Measurements from ENCODE around the gene PDS5A.
"Not testable (repeated sequence)": the region's sequence is repeated elsewhere in the genome, so short reads cannot be mapped to it uniquely, and the experiment has no call there.

Gene PDS5A

DNA sequence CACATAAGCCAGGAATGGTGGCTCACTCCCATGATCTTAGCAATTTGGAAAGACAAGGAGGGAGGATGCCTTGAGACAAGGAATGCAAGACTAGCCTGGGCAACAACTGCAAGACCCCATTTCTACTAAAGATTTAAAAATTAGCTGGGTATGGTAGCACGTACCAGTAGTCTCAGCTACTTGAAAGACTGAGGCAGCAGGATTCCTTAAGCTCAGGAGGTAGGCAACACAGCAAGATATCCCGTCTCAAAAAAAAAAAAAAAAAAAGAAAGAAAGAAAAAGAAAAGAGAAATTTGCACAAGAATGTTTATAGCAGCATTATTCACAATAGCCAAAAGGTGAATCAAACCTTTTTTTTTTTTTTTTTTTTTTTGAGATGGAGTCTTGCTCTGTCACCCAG, 29.7 kb downstream of the PDS5A start:
- no peak overlapping the region for H2AK5ac ChIP-seq (ENCODE audit: low read depth, low read length)
- H3K23ac ChIP-seq (ENCODE audit: low read depth, low read length, poor library complexity): no peak overlapping the region
- no peak overlapping the region for H4K91ac ChIP-seq (ENCODE audit: low read depth, low read length, poor library complexity)
- H3K18ac ChIP-seq (ENCODE audit: low read length): no peak overlapping the region
- no peak overlapping the region for H2BK12ac ChIP-seq (ENCODE audit: low read length)
- no peak for DNase-seq (ENCODE audit: low spot score)
- H2BK5ac ChIP-seq (ENCODE audit: low read length): no peak overlapping the region
- H3K79me1 ChIP-seq (ENCODE audit: low read depth, low read length): peaks cover 5% of the 10 kb centered on the region
- H3K27me3 ChIP-seq (ENCODE audit: control insufficient read depth in 3 of 3, insufficient read depth in 3 of 3, low read depth in 1 of 3, low read length in 3 of 3): no peaks in the 10 kb centered on the region
- no peak overlapping the region for H3K4me2 ChIP-seq (ENCODE audit: insufficient read depth, low read length, poor library complexity, severe bottlenecking)
- H3K4me3 ChIP-seq (ENCODE audit: low read length in 2 of 2): no peak overlapping the region
- no peak overlapping the region for H3K4ac ChIP-seq (ENCODE audit: low read length)
- H3K27ac ChIP-seq (replicated peaks; ENCODE audit: low read length): no peak overlapping the region
- H2BK15ac ChIP-seq (ENCODE audit: low read length): no peak overlapping the region
- peaks cover 0 to 20% of the 10 kb centered on the region in 2 donors for H3K36me3 ChIP-seq (replicated peaks in 1 of 2; ENCODE audit: control insufficient read depth in 2 of 2, insufficient read depth in 2 of 2, low read length in 2 of 2)
- H4K8ac ChIP-seq (ENCODE audit: low read depth, low read length): no peak overlapping the region
- no peak overlapping the region for H2BK120ac ChIP-seq (ENCODE audit: low read depth, low read length)
- no peak overlapping the region for H3K14ac ChIP-seq (ENCODE audit: low read length)
- no peak overlapping the region for H3K9ac ChIP-seq (ENCODE audit: low read depth, low read length, poor library complexity)
- WGBS, 2 donors (ENCODE audit: extremely low coverage in 2 of 2, insufficient read length in 2 of 2, insufficient replicate concordance in 1 of 2): no CpG with 5 or more reads among the region's 2 CpGs
- no peaks in the 10 kb centered on the region for H3K9me3 ChIP-seq (replicated peaks in 1 of 2; ENCODE audit: control insufficient read depth in 2 of 2, insufficient read depth in 1 of 2, low read depth in 1 of 2, low read length in 2 of 2)
- no peaks in the 10 kb centered on the region for H3K4me1 ChIP-seq (ENCODE audit: control insufficient read depth in 2 of 2, insufficient read depth in 1 of 2, low read depth in 1 of 2, low read length in 2 of 2)
- H2AFZ ChIP-seq (ENCODE audit: low read length): no peak overlapping the region

DNA sequence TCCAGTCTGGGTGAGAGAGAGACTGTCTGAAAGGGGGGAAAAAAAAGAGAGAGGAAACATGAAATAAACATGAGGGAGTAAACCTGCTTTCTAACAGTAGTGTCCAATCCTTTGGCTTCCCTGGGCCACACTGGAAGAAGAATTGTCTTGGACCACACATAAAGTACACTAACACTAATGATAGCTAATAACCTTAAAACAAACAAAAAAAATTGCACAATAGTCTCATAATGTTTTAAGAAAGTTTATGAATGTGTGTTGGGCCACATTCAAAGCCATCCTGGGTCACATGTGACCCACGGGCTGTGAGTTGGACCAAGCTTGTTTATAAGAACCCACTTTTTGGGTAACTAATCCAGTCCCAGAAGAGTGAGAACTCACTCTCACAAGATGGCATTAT, 30.3 kb downstream of the PDS5A start:
- H3K27me3 ChIP-seq (ENCODE audit: control insufficient read depth in 3 of 3, insufficient read depth in 3 of 3, low read depth in 1 of 3, low read length in 3 of 3): no peaks in the 10 kb centered on the region
- H2BK5ac ChIP-seq (ENCODE audit: low read length): no peak overlapping the region
- H2AK5ac ChIP-seq (ENCODE audit: low read depth, low read length): no peak overlapping the region
- no peak overlapping the region for H3K27ac ChIP-seq (replicated peaks; ENCODE audit: low read length)
- DNase-seq (ENCODE audit: low spot score): no peak
- H3K9ac ChIP-seq (ENCODE audit: low read depth, low read length, poor library complexity): no peak overlapping the region
- no peak overlapping the region for H2AFZ ChIP-seq (ENCODE audit: low read length)
- peaks cover 0 to 22% of the 10 kb centered on the region in 2 donors for H3K36me3 ChIP-seq (replicated peaks in 1 of 2; ENCODE audit: control insufficient read depth in 2 of 2, insufficient read depth in 2 of 2, low read length in 2 of 2)
- H3K79me1 ChIP-seq (ENCODE audit: low read depth, low read length): peaks cover 8% of the 10 kb centered on the region
- no peak overlapping the region for H2BK120ac ChIP-seq (ENCODE audit: low read depth, low read length)
- no peaks in the 10 kb centered on the region for H3K9me3 ChIP-seq (replicated peaks in 1 of 2; ENCODE audit: control insufficient read depth in 2 of 2, insufficient read depth in 1 of 2, low read depth in 1 of 2, low read length in 2 of 2)
- no peak overlapping the region for H3K18ac ChIP-seq (ENCODE audit: low read length)
- no peak overlapping the region for H3K14ac ChIP-seq (ENCODE audit: low read length)
- no peak overlapping the region for H2BK15ac ChIP-seq (ENCODE audit: low read length)
- no peak overlapping the region for H4K8ac ChIP-seq (ENCODE audit: low read depth, low read length)
- no peak overlapping the region for H4K91ac ChIP-seq (ENCODE audit: low read depth, low read length, poor library complexity)
- no peak overlapping the region for H3K23ac ChIP-seq (ENCODE audit: low read depth, low read length, poor library complexity)
- H3K4me1 ChIP-seq (ENCODE audit: control insufficient read depth in 2 of 2, insufficient read depth in 1 of 2, low read depth in 1 of 2, low read length in 2 of 2): no peaks in the 10 kb centered on the region
- no peak overlapping the region for H3K4me3 ChIP-seq (ENCODE audit: low read length in 2 of 2)
- no peak overlapping the region for H2BK12ac ChIP-seq (ENCODE audit: low read length)
- no CpG with 5 or more reads among the region's 1 CpG for WGBS, 2 donors (ENCODE audit: extremely low coverage in 2 of 2, insufficient read length in 2 of 2, insufficient replicate concordance in 1 of 2)
- no peak overlapping the region for H3K4me2 ChIP-seq (ENCODE audit: insufficient read depth, low read length, poor library complexity, severe bottlenecking)
- H3K4ac ChIP-seq (ENCODE audit: low read length): no peak overlapping the region

DNA sequence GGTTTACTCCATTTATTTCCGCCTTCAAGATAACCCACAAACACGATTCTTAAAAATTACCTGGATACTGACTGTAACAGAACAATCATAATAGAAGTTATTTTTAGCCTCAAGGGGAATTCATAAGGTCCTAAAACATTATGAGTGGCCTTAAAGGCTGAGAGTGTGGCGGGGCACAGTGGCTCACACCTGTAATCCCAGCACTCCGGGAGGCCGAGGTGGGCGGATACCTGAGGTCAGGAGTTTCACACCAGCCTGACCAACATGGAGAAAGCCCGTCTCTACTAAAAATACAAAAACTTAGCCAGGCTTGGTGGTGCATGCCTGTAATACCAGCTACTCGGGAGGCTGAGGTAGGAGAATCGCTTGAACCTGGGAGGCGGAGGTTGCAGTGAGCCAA, 33.5 kb downstream of the PDS5A start:
- H4K91ac ChIP-seq (ENCODE audit: low read depth, low read length, poor library complexity); H2BK120ac ChIP-seq (ENCODE audit: low read depth, low read length); H3K27me3 ChIP-seq (ENCODE audit: control insufficient read depth in 3 of 3, insufficient read depth in 3 of 3, low read depth in 1 of 3, low read length in 3 of 3); H4K8ac ChIP-seq (ENCODE audit: low read depth, low read length); H3K4me2 ChIP-seq (ENCODE audit: insufficient read depth, low read length, poor library complexity, severe bottlenecking); DNase-seq (ENCODE audit: low spot score); H2AFZ ChIP-seq (ENCODE audit: low read length); H3K9ac ChIP-seq (ENCODE audit: low read depth, low read length, poor library complexity); H3K23ac ChIP-seq (ENCODE audit: low read depth, low read length, poor library complexity); H3K4me1 ChIP-seq (ENCODE audit: control insufficient read depth in 2 of 2, insufficient read depth in 1 of 2, low read depth in 1 of 2, low read length in 2 of 2); H3K4me3 ChIP-seq (ENCODE audit: low read length in 2 of 2); H3K18ac ChIP-seq (ENCODE audit: low read length); H3K9me3 ChIP-seq (replicated peaks in 1 of 2; ENCODE audit: control insufficient read depth in 2 of 2, insufficient read depth in 1 of 2, low read depth in 1 of 2, low read length in 2 of 2); H2BK12ac ChIP-seq (ENCODE audit: low read length); H2BK5ac ChIP-seq (ENCODE audit: low read length); H2BK15ac ChIP-seq (ENCODE audit: low read length); H3K27ac ChIP-seq (replicated peaks; ENCODE audit: low read length); H3K79me1 ChIP-seq (ENCODE audit: low read depth, low read length); H2AK5ac ChIP-seq (ENCODE audit: low read depth, low read length); H3K4ac ChIP-seq (ENCODE audit: low read length); H3K14ac ChIP-seq (ENCODE audit: low read length): not testable (repeated sequence)
- WGBS, 2 donors (ENCODE audit: extremely low coverage in 2 of 2, insufficient read length in 2 of 2, insufficient replicate concordance in 1 of 2): no CpG with 5 or more reads among the region's 10 CpGs
- peaks cover 0 to 18% of the 10 kb centered on the region in 2 donors for H3K36me3 ChIP-seq (replicated peaks in 1 of 2; ENCODE audit: control insufficient read depth in 2 of 2, insufficient read depth in 2 of 2, low read length in 2 of 2)

DNA sequence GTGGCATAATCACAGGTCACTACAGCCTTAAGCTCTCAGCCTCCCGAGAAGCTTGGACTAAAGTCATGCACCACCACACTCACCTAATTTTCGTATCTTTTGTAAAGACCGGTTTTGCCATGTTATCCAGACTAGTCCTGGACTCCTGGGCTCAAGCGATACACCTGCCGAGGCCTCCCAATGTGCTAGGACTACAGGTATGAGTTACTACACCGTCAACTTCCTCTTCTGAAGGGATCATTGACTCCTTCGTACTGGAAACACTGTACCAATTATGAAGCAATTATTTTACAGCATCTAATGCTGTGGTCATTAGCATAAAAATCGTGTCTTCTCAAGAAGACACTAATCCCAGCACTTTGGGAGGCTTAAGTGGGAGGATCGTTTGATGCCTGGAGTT, 35.2 kb downstream of the PDS5A start:
- Histone ChIP-seq H3K4me1 (ENCODE audit: control insufficient read depth in 2 of 2, insufficient read depth in 1 of 2, low read depth in 1 of 2, low read length in 2 of 2) (no peaks in the 10 kb centered on the region), H3K36me3 (replicated peaks in 1 of 2; ENCODE audit: control insufficient read depth in 2 of 2, insufficient read depth in 2 of 2, low read length in 2 of 2) (peaks cover 0 to 25% of the 10 kb centered on the region in 2 donors), H2AFZ (ENCODE audit: low read length) (no peak overlapping the region), H3K4me2 (ENCODE audit: insufficient read depth, low read length, poor library complexity, severe bottlenecking) (no peak overlapping the region), H3K14ac (ENCODE audit: low read length) (no peak overlapping the region), H4K91ac (ENCODE audit: low read depth, low read length, poor library complexity) (no peak overlapping the region), H3K27ac (replicated peaks; ENCODE audit: low read length) (no peak overlapping the region), H2BK5ac (ENCODE audit: low read length) (no peak overlapping the region), H3K23ac (ENCODE audit: low read depth, low read length, poor library complexity) (no peak overlapping the region), H2BK12ac (ENCODE audit: low read length) (no peak overlapping the region), H3K79me1 (ENCODE audit: low read depth, low read length) (peaks cover 6% of the 10 kb centered on the region), H2BK120ac (ENCODE audit: low read depth, low read length) (no peak overlapping the region), H4K8ac (ENCODE audit: low read depth, low read length) (no peak overlapping the region), H3K4me3 (ENCODE audit: low read length in 2 of 2) (no peak overlapping the region), H3K9ac (ENCODE audit: low read depth, low read length, poor library complexity) (no peak overlapping the region), H3K27me3 (ENCODE audit: control insufficient read depth in 3 of 3, insufficient read depth in 3 of 3, low read depth in 1 of 3, low read length in 3 of 3) (no peaks in the 10 kb centered on the region), H2BK15ac (ENCODE audit: low read length) (no peak overlapping the region), H3K9me3 (replicated peaks in 1 of 2; ENCODE audit: control insufficient read depth in 2 of 2, insufficient read depth in 1 of 2, low read depth in 1 of 2, low read length in 2 of 2) (no peaks in the 10 kb centered on the region), H3K18ac (ENCODE audit: low read length) (no peak overlapping the region), H3K4ac (ENCODE audit: low read length) (no peak overlapping the region), H2AK5ac (ENCODE audit: low read depth, low read length) (no peak overlapping the region)
- DNase-seq (ENCODE audit: low spot score): no peak
- WGBS, 2 donors (ENCODE audit: extremely low coverage in 2 of 2, insufficient read length in 2 of 2, insufficient replicate concordance in 1 of 2): no CpG with 5 or more reads among the region's 9 CpGs
